Pancreas (tissue), 10 donors: Measurements from ENCODE around the gene FTCD. TPM values are rescaled to one million over a fixed set of nuclear protein-coding genes. Genes with fewer than 3 reads are reported as not detected.

ENCODE experiments used
- ATAC-seq, 4 donors: fragments of 200-7000 bp; cut with Tn5 transposase; one replicate each; pipeline versions ENCODE4 v1.8.0 to v1.9.1; 2020; ENCODE audit warnings: mild to moderate bottlenecking in 4 of 4, moderate library complexity in 4 of 4
- DNase-seq, 6 donors: peaks; one replicate each; pipeline ENCODE4 v3.0.0-alpha.2; 2020
- FAIRE-seq: peaks from 2 replicates; lab custom pipeline; 2012; peaks lifted over from hg19 to GRCh38; lab: Jason Lieb, UNC
- H3K27ac ChIP-seq, 4 donors: fragments of 200-600 bp; sonication (generic); 1 replicate in 3 of 4; 2 replicates in 1 of 4; pipeline versions ENCODE4 v1.5.0 to v1.8.0; 2020
- H3K27me3 ChIP-seq, 4 donors: fragments of 200-600 bp; one replicate each; pipeline ENCODE4 v1.8.0; 2021
- H3K36me3 ChIP-seq, 3 donors: fragments of 200-600 bp; sonication (generic) in 1 of 3; one replicate each; pipeline versions ENCODE4 v1.5.0 to v1.8.0; 2020 to 2021
- H3K4me1 ChIP-seq, 3 donors: fragments of 200-600 bp; one replicate each; pipeline ENCODE4 v1.8.0; 2021
- H3K4me3 ChIP-seq, 4 donors: fragments of 200-600 bp; sonication (generic) in 2 of 4; one replicate each; pipeline versions ENCODE4 v1.5.0 to v1.8.0; 2020 to 2021
- H3K9me3 ChIP-seq, 4 donors: fragments of 200-600 bp; one replicate each; pipeline ENCODE4 v1.8.0; 2021
- WGBS, 2 donors: extraction: QIAGEN DNeasy Blood & Tissue Kit; methylation state at CpG; one replicate each; pipeline ENCODE4 v1.1.7; 2013; 5-methylcytosine and 5-hydroxymethylcytosine counted together
- intact Hi-C, 3 donors: fragments of 100-400 bp; cut with DNase I; formaldehyde crosslinking; loops; one replicate each; pipeline versions ENCODE4 v1.11.1 to v1.14.2; 2022
- polyA plus RNA-seq, 2 donors: library from polyadenylated mRNA; stranded (reverse); fragments of 200-250 nt; gene quantifications; one replicate each; pipeline ENCODE4 v1.2.3, GENCODE V29; 2013
- total RNA-seq, 6 donors: library from RNA; stranded (reverse); fragmentation: NEBNext Ultra II Directional in 4 of 6; extraction: Animal tissue kit (Norgen Biotek cat#: 25700) in 4 of 6; gene quantifications; one replicate each; pipeline versions ENCODE4 v1.2.1 to v1.2.4, GENCODE V29; 2021 to 2023
- TF ChIP-seq, protein P1 (sequence below), 4 donors: fragments of 200-600 bp; sonication (generic) in 3 of 4; IDR thresholded peaks; one replicate each; pipeline versions ENCODE4 v1.5.0 to v1.8.0; 2021; ENCODE audit warnings: antibody characterized with exemption in 4 of 4
- donor health status: healthy with polysubstance abuse.
- donor health status: DM: no; HTN: no; CAD: no; lungs with moderate emphysema.
- donor health status: DM: no; HTN: no; CAD: no.
- donor health status: control.
- donor health status: control.
- donor health status: Bipolar disorder and iron deficiency.
- donor health status: DM: yes; HTN: yes; CAD: no.
- donor health status: DM: no; HTN: no; CAD: no.
- donor health status: DM: no; HTN: no; CAD: no.
- donor health status: DM: yes; HTN: yes; CAD: no.

Gene FTCD
- total and polyA plus RNA-seq, 8 donors = 0.31 to 14.0 (median 0.54) TPM

DNA sequence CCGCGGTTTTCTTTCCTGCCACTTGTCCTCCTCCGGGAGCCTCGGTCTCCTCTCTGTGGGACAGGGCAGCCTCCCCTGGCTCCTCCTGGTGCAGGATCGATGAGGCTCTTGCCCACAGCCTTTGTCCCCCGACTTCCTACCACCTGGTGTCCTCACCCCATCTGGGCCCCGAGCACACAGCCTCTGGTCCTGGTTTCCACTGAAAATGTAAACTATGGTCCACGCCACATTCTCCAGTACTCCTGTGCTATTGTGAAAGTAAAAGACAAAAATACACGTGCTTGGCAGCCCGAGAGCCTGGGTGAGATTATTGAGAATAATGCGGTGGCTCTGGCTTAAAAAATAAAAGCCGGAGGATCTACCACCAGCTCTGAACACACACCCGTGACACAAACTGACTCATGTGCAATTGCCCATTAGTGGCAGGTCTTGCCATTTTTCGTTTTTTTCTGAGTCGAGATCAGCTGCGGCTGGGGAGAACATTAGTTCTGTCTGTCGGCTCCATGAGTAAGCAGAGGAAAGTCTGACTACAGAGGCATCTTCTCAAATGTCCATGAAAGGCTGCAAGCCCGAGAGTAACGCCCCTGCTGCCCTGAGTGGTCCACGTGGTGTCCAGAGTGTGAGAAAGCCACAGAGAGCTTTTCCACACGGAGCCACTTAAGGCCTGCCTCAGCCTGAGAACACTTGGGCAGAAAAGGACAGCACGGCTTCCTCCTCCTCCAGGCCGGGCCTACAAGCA is 63.2 kb downstream of the FTCD start:
- no peaks in the 10 kb centered on the region for H3K36me3 ChIP-seq
- DNase-seq (peak in 1 of 6 donors; percentile 20), ATAC-seq (peak in 3 of 4 donors; percentile 63 to 70 (median 63)), FAIRE-seq (peak; percentile 39)
- no peaks in the 10 kb centered on the region for H3K9me3 ChIP-seq
- WGBS, 2 donors = 66 to 69% methylated on average over 23 of the region's 23 CpGs
- TF ChIP-seq, protein P1, sequence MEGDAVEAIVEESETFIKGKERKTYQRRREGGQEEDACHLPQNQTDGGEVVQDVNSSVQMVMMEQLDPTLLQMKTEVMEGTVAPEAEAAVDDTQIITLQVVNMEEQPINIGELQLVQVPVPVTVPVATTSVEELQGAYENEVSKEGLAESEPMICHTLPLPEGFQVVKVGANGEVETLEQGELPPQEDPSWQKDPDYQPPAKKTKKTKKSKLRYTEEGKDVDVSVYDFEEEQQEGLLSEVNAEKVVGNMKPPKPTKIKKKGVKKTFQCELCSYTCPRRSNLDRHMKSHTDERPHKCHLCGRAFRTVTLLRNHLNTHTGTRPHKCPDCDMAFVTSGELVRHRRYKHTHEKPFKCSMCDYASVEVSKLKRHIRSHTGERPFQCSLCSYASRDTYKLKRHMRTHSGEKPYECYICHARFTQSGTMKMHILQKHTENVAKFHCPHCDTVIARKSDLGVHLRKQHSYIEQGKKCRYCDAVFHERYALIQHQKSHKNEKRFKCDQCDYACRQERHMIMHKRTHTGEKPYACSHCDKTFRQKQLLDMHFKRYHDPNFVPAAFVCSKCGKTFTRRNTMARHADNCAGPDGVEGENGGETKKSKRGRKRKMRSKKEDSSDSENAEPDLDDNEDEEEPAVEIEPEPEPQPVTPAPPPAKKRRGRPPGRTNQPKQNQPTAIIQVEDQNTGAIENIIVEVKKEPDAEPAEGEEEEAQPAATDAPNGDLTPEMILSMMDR (IDR thresholded peaks at IDR 0.05) = no peak
- H3K27me3 ChIP-seq = no peaks in the 10 kb centered on the region
- peak overlapping the region in 2 of 4 donors; percentile 15 to 22 for H3K27ac ChIP-seq
- intact Hi-C loops = no loop called here
- no peak overlapping the region for H3K4me3 ChIP-seq
- H3K4me1 ChIP-seq = no peaks in the 10 kb centered on the region

DNA sequence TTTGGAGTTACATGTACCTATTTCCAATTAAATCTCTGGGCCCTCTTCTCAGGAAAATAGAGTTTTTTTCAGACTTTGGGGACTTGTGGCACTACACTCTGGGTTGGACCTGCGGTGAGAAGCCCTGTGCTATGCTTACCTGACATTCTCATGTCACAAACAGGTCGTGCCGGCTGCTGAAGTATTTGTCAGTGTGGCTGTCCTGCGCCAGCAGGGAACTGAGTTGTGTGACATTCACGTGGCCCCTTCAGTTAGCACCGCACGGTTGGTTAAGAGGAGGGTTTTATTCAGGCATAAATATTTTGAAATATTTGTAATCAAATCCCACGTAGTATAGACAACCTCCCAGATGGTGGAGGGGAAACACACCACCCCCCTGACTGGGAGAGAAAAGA is 63.8 kb downstream of the FTCD start:
- ATAC-seq (no peak), FAIRE-seq (no peak)

DNA sequence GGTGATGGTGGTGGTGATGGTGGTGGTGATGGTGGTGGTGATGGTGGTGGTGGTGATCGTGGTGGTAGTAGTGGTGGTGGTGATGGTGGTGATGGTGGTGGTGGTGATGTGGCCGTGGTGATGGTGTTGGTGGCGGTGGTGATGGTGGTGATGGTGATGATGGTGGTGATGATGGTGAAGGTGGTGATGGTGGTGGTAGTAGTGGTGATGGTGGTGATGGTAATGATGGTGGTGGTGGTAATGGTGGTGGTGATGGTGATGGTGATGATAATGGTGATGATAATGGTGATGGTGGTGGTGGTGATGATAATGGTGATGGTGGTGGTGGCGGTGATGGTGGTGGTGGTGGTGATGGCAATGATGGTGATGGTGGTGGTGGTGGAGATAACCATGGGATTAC is 64.3 kb downstream of the FTCD start:
- Histone ChIP-seq H3K9me3 (no peaks in the 10 kb centered on the region), H3K4me3 (no peak overlapping the region), H3K27me3 (no peaks in the 10 kb centered on the region), H3K4me1 (no peaks in the 10 kb centered on the region), H3K36me3 (no peaks in the 10 kb centered on the region), H3K27ac (no peak overlapping the region)
- 86 to 92% methylated on average over 4 of the region's 4 CpGs for WGBS, 2 donors
- intact Hi-C loops = no loop called here
- ATAC-seq (no peak), FAIRE-seq (no peak), DNase-seq (no peak)
- TF ChIP-seq, protein P1 (IDR thresholded peaks at IDR 0.05) = no peak

More for the DNA sequence above, 63.8 kb downstream of the FTCD start:
- no peak for DNase-seq
- TF ChIP-seq, protein P1 (IDR thresholded peaks at IDR 0.05) = no peak
- intact Hi-C loops = no loop called here
- Histone ChIP-seq H3K36me3 (no peaks in the 10 kb centered on the region), H3K4me1 (no peaks in the 10 kb centered on the region), H3K27me3 (no peaks in the 10 kb centered on the region), H3K9me3 (no peaks in the 10 kb centered on the region), H3K27ac (peak overlapping the region in 2 of 4 donors; percentile 15 to 22), H3K4me3 (no peak overlapping the region)
- WGBS, 2 donors = 71 to 72% methylated on average over 8 of the region's 8 CpGs

DNA sequence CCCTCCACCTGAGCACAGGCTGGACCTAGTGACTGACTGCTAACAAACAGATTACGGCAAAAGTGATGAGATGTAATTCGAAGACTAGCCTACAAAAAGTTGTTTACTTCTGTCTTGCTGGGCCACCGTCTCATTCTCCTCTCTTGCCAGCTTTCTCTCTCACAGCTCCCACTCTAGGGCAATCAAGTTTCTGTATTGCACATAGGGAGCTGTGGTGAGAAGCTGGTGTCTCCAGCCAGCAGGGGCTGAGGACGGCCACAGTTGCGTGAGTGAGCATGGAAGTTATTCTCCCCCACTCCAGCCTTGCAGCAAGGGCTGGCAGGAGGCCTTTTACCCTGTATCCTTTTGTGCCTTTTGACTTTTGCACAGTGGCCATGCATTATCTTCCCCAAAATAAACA is 66.1 kb downstream of the FTCD start:
- H3K27me3 ChIP-seq = no peaks in the 10 kb centered on the region
- FAIRE-seq (no peak), DNase-seq (no peak), ATAC-seq (no peak)
- WGBS, 2 donors = 57 to 64% methylated on average over 5 of the region's 5 CpGs
- no peaks in the 10 kb centered on the region for H3K4me1 ChIP-seq
- intact Hi-C loops = no loop called here
- TF ChIP-seq, protein P1 (IDR thresholded peaks at IDR 0.05) = no peak
- H3K36me3 ChIP-seq = no peaks in the 10 kb centered on the region
- no peak overlapping the region for H3K27ac ChIP-seq
- no peak overlapping the region for H3K4me3 ChIP-seq
- no peaks in the 10 kb centered on the region for H3K9me3 ChIP-seq

DNA sequence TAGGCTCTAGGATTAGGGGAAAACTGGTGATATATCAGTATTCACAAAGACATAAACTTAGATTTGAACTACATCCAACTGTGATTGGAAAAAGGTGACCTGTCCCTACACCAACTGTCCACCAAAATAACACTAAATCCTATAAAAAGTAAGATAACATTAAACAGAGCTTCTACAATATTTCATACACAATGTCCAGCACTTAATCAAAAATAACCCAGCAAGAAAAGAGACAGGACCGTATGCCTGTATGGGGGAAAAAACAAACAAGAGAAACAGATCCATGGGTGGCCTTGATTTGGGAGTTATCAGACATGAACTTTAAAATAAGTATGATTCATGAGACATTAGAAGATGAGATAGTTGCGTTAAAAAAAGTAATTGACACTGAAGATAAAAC is 67.2 kb downstream of the FTCD start:
- no peaks in the 10 kb centered on the region for H3K27me3 ChIP-seq
- FAIRE-seq (no peak), DNase-seq (no peak), ATAC-seq (no peak)
- TF ChIP-seq, protein P1 (IDR thresholded peaks at IDR 0.05) = no peak
- H3K4me1 ChIP-seq = no peaks in the 10 kb centered on the region
- no peaks in the 10 kb centered on the region for H3K9me3 ChIP-seq
- no peak overlapping the region for H3K4me3 ChIP-seq
- 58 to 74% methylated on average over 2 of the region's 2 CpGs for WGBS, 2 donors
- intact Hi-C loops = no loop called here
- H3K27ac ChIP-seq = no peak overlapping the region
- no peaks in the 10 kb centered on the region for H3K36me3 ChIP-seq
